ENCODE measurements around the gene CARMIL1. TPM values are rescaled to one million over a fixed set of nuclear protein-coding genes. Genes with fewer than 3 reads are reported as not detected.

The CARMIL1 gene
- total and polyA plus RNA-seq, 2 donors from 2014 or later: 22.3 to 51.1 TPM

GRCh38 chr6:25477006-25477590 is 197.9 kb downstream of the CARMIL1 start:
- TF ChIP-seq, protein P1, sequence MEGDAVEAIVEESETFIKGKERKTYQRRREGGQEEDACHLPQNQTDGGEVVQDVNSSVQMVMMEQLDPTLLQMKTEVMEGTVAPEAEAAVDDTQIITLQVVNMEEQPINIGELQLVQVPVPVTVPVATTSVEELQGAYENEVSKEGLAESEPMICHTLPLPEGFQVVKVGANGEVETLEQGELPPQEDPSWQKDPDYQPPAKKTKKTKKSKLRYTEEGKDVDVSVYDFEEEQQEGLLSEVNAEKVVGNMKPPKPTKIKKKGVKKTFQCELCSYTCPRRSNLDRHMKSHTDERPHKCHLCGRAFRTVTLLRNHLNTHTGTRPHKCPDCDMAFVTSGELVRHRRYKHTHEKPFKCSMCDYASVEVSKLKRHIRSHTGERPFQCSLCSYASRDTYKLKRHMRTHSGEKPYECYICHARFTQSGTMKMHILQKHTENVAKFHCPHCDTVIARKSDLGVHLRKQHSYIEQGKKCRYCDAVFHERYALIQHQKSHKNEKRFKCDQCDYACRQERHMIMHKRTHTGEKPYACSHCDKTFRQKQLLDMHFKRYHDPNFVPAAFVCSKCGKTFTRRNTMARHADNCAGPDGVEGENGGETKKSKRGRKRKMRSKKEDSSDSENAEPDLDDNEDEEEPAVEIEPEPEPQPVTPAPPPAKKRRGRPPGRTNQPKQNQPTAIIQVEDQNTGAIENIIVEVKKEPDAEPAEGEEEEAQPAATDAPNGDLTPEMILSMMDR (IDR thresholded peaks at IDR 0.05; ENCODE audit: borderline replicate concordance, extremely low read depth, insufficient read depth): no peak
- H3K9ac ChIP-seq (ENCODE audit: low read length in 3 of 3): no peak overlapping the region
- no peak for FAIRE-seq

GRCh38 chr6:25478973-25479372 is 199.8 kb downstream of the CARMIL1 start:
- Histone ChIP-seq H3K27ac (ENCODE audit: low read depth in 2 of 2, low read length in 2 of 2) (no peak overlapping the region), H3K36me3 (ENCODE audit: control insufficient read depth in 2 of 3, insufficient read depth in 3 of 3, low read length in 3 of 3) (no peaks in the 10 kb centered on the region), H3K9me3 (ENCODE audit: control insufficient read depth in 2 of 3, insufficient read depth in 1 of 3, low read length in 3 of 3) (no peaks in the 10 kb centered on the region), H3K27me3 (ENCODE audit: control insufficient read depth, insufficient read depth, low read length) (no peaks in the 10 kb centered on the region), H3K4me3 (ENCODE audit: low read length in 3 of 3) (no peak overlapping the region), H3K9ac (ENCODE audit: low read length in 3 of 3) (no peak overlapping the region), H3K4me1 (ENCODE audit: control insufficient read depth in 2 of 3, insufficient read depth in 2 of 3, low read depth in 1 of 3, low read length in 3 of 3) (no peaks in the 10 kb centered on the region)
- TF ChIP-seq, protein P1 (IDR thresholded peaks at IDR 0.05; ENCODE audit: borderline replicate concordance, extremely low read depth, insufficient read depth): no peak
- intact Hi-C loops (cut with DNase I): no loop called here
- DNase-seq (no peak), FAIRE-seq (no peak)

More at GRCh38 chr6:25477006-25477590, 197.9 kb downstream of the CARMIL1 start:
- H3K36me3 ChIP-seq (ENCODE audit: control insufficient read depth in 2 of 3, insufficient read depth in 3 of 3, low read length in 3 of 3): peaks cover 0 to 4% (median 0%) of the 10 kb centered on the region in 3 donors
- intact Hi-C loops (cut with DNase I): no loop called here
- H3K4me3 ChIP-seq (ENCODE audit: low read length in 3 of 3): no peak overlapping the region
- DNase-seq: no peak
- H3K9me3 ChIP-seq (ENCODE audit: control insufficient read depth in 2 of 3, insufficient read depth in 1 of 3, low read length in 3 of 3): no peaks in the 10 kb centered on the region
- H3K27ac ChIP-seq (ENCODE audit: low read depth in 2 of 2, low read length in 2 of 2): no peak overlapping the region
- H3K4me1 ChIP-seq (ENCODE audit: control insufficient read depth in 2 of 3, insufficient read depth in 2 of 3, low read depth in 1 of 3, low read length in 3 of 3): no peaks in the 10 kb centered on the region
- H3K27me3 ChIP-seq (ENCODE audit: control insufficient read depth, insufficient read depth, low read length): no peaks in the 10 kb centered on the region

- Histone ChIP-seq H3K27ac (ENCODE audit: low read depth in 2 of 2, low read length in 2 of 2) (no peak overlapping the region), H3K4me1 (ENCODE audit: control insufficient read depth in 2 of 3, insufficient read depth in 2 of 3, low read depth in 1 of 3, low read length in 3 of 3) (no peaks in the 10 kb centered on the region), H3K9ac (ENCODE audit: low read length in 3 of 3) (no peak overlapping the region), H3K9me3 (ENCODE audit: control insufficient read depth in 2 of 3, insufficient read depth in 1 of 3, low read length in 3 of 3) (no peaks in the 10 kb centered on the region), H3K27me3 (ENCODE audit: control insufficient read depth, insufficient read depth, low read length) (no peaks in the 10 kb centered on the region), H3K36me3 (ENCODE audit: control insufficient read depth in 2 of 3, insufficient read depth in 3 of 3, low read length in 3 of 3) (no peaks in the 10 kb centered on the region), H3K4me3 (ENCODE audit: low read length in 3 of 3) (no peak overlapping the region)
- no peak for DNase-seq
- intact Hi-C loops (cut with DNase I): no loop called here
- TF ChIP-seq, protein P1 (IDR thresholded peaks at IDR 0.05; ENCODE audit: borderline replicate concordance, extremely low read depth, insufficient read depth): no peak
- FAIRE-seq: no peak
Measured at GRCh38 chr6:25481267-25481666, 202.1 kb downstream of the CARMIL1 start.

- Histone ChIP-seq H3K4me3 (ENCODE audit: low read length in 3 of 3) (no peak overlapping the region), H3K27ac (ENCODE audit: low read depth in 2 of 2, low read length in 2 of 2) (no peak overlapping the region), H3K4me1 (ENCODE audit: control insufficient read depth in 2 of 3, insufficient read depth in 2 of 3, low read depth in 1 of 3, low read length in 3 of 3) (no peaks in the 10 kb centered on the region), H3K27me3 (ENCODE audit: control insufficient read depth, insufficient read depth, low read length) (no peaks in the 10 kb centered on the region), H3K9ac (ENCODE audit: low read length in 3 of 3) (no peak overlapping the region), H3K36me3 (ENCODE audit: control insufficient read depth in 2 of 3, insufficient read depth in 3 of 3, low read length in 3 of 3) (no peaks in the 10 kb centered on the region), H3K9me3 (ENCODE audit: control insufficient read depth in 2 of 3, insufficient read depth in 1 of 3, low read length in 3 of 3) (no peaks in the 10 kb centered on the region)
- intact Hi-C loops (cut with DNase I): no loop called here
- FAIRE-seq (no peak), DNase-seq (no peak)
- TF ChIP-seq, protein P1 (IDR thresholded peaks at IDR 0.05; ENCODE audit: borderline replicate concordance, extremely low read depth, insufficient read depth): no peak
Measured at GRCh38 chr6:25482996-25483395, 203.8 kb downstream of the CARMIL1 start.

Measured in kidney (tissue), 14 donors.